Activated CD4-positive, alpha-beta T cell treated with anti-CD3 and anti-CD28 coated beads, Interleukin-2, amount 10 ng/mL, durations not matched to agents 7 days and 5 days (primary cell): ENCODE measurements around the gene PSMB11. TPM values are rescaled to one million over a fixed set of nuclear protein-coding genes. Genes with fewer than 3 reads are reported as not detected.
A peak's percentile ranks its signal among the peaks of the same experiment; 100 is the strongest.

Source experiments
- CTCF ChIA-PET: fragments of 350-600 bp; sonication (Branson Sonifier 250); formaldehyde crosslinking; loops from one replicate; lab custom pipeline; 2021; ENCODE audit warnings: antibody characterized with exemption; lab: Charles Lee
- POLR2A ChIA-PET: fragments of 350-600 bp; sonication (Branson Sonifier 250); formaldehyde crosslinking; loops from one replicate; lab custom pipeline; 2021; ENCODE audit warnings: antibody characterized with exemption; lab: Charles Lee
- DNase-seq: peaks from one replicate; pipeline ENCODE4 v3.0.0-alpha.2; 2020
- H3K27ac Mint-ChIP-seq: one replicate; pipeline ENCODE4 v1.8.0; 2021; ENCODE audit warnings: mild to moderate bottlenecking, moderate library complexity, mixed read lengths
- H3K27me3 Mint-ChIP-seq: one replicate; pipeline ENCODE4 v1.8.0; 2021; ENCODE audit warnings: mixed read lengths
- H3K36me3 Mint-ChIP-seq: one replicate; pipeline ENCODE4 v1.8.0; 2021; ENCODE audit warnings: low read depth, mixed read lengths
- H3K4me1 Mint-ChIP-seq: one replicate; pipeline ENCODE4 v1.8.0; 2021; ENCODE audit warnings: mixed read lengths
- H3K4me3 Mint-ChIP-seq: one replicate; pipeline ENCODE4 v1.8.0; 2021; ENCODE audit warnings: mild to moderate bottlenecking, moderate library complexity, mixed read lengths
- H3K9me3 Mint-ChIP-seq: one replicate; pipeline ENCODE4 v1.8.0; 2021; ENCODE audit warnings: mixed read lengths
- total RNA-seq, 2 experiments: library from RNA; stranded (reverse); gene quantifications; one replicate each; pipeline ENCODE4 v1.2.3, GENCODE V29; 2021

The PSMB11 gene
- total RNA-seq, 2 experiments from 2014 or later = 0.21 TPM; not detected in 1

DNA sequence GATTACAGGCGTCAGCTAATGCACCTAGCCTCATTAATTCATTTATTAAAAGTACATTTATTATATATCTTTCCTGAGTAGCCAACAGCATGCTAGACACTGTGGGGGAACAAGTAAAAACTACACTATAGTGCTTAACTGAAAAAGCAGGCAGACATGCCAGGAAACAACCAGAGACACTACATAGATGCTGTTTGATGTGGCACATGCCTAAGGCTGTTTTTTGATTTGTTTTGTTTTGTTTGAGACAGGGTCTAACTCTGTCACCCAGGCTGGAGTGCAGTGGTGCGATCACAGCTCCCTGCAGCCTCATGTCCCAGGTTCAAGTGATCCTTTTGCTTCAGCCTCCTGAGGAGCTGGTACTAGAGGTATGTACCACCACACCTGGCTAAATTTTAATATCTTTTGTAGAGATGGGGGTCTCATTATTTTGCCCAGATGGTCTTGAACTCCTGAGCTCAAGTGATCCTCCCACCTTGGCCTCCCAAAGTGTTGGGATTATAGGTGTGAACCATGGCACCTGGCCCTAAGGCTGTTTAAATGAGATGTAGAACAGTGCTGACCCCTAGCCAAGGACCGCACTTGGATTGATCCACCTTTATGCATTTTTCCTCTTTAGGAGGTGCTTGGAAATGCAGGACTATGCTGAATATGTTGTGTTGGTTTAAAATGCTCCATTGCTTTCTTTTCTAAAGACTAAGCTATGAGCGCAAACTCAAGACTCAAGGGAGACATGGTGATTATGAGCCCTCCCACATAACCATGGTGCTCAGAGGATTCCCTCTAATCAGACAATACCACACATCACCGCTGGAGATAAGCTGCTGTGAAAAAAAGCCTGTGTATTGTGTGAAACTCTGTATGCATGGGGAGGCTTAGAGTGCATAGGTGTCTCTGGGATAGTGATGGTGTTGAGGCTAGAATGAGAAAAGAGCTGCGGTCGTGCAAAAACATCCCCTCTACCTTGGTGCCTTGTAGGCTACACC, 21.6 kb upstream of the PSMB11 start:
- no peak for DNase-seq
- CTCF ChIA-PET = interaction anchor here (0.6 to 1.8 kb wide), 8 partner anchors 11 to 120 kb away, joined by 3 to 6 read pairs (median 4); partner anchors contain the start of genes PSMB11 and PSMB5
- Mint-ChIP-seq H3K4me3 (no peak overlapping the region), H3K36me3 (peaks cover 13% of the 10 kb centered on the region), H3K27me3 (no peaks in the 10 kb centered on the region), H3K9me3 (no peaks in the 10 kb centered on the region), H3K27ac (peak overlapping the region; percentile 87), H3K4me1 (peaks cover 52% of the 10 kb centered on the region)
- POLR2A ChIA-PET = interaction anchor here (1.1 kb wide), 1 partner anchor 14 kb away, joined by 5 read pairs; no protein-coding TSS in a partner anchor

DNA sequence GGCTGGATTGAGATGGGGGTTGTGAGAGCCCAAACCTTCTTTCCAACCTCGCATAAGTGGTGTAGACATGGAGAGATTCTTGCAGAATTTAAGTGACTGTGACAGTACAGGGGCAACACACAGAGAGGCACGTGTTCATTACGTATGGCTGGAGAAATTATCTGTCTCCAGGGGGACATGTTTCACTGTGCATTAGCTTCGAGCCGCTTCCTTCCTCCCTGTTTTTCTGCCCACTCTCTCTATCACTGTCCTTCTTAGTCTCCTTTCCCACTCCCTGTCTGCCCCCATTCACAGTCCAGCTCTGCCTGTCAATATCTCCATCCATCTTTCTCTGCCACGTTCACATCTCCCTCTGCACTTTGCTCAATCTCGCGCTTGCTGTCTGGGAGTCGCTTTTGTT, 20.6 kb upstream of the PSMB11 start:
- Mint-ChIP-seq H3K27me3 (no peaks in the 10 kb centered on the region), H3K4me1 (peaks cover 55% of the 10 kb centered on the region), H3K27ac (peak overlapping the region; percentile 87), H3K36me3 (peaks cover 21% of the 10 kb centered on the region), H3K9me3 (no peaks in the 10 kb centered on the region), H3K4me3 (peak overlapping the region; percentile 46)
- DNase-seq = no peak
- CTCF ChIA-PET = interaction anchor here (0.6 to 1.8 kb wide), 5 partner anchors 10 to 135 kb away, joined by 3 to 6 read pairs (median 3); no protein-coding TSS in a partner anchor
- POLR2A ChIA-PET = interaction anchor here (1.1 kb wide), 1 partner anchor 15 kb away, joined by 5 read pairs; no protein-coding TSS in a partner anchor

DNA sequence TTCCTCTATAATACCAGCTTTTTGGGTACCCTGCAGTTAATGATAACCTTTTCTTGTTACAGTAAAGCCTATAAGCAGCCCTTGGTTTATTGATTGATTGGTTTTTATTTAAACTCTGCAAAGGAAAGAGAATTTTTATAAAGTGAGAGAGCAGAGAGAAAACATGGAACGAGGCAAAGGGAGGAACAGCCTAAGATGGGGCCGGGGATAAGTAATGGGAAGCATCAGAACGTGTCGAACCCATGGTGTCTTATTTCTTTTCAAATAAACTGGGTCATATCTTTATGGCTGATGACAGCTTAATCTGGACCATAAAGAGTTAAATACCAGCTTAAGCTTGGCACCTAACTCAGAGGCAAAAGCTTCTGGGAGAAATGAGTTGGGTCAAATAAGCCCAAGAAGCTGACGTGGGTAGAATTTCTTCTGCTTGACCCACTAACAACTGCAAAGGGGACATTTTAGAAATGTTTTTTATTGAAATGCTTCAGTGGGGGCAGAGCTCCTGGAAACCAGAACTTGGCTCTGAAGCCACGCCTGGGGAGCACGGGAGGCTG, 20.0 kb upstream of the PSMB11 start:
- POLR2A ChIA-PET = no interaction called here
- peak overlapping the region; percentile 46 for H3K4me3 Mint-ChIP-seq
- CTCF ChIA-PET = interaction anchor here (0.8 to 1.9 kb wide), 4 partner anchors 10 to 136 kb away, joined by 3 to 6 read pairs (median 4); partner anchors contain the start of gene PSMB5

DNA sequence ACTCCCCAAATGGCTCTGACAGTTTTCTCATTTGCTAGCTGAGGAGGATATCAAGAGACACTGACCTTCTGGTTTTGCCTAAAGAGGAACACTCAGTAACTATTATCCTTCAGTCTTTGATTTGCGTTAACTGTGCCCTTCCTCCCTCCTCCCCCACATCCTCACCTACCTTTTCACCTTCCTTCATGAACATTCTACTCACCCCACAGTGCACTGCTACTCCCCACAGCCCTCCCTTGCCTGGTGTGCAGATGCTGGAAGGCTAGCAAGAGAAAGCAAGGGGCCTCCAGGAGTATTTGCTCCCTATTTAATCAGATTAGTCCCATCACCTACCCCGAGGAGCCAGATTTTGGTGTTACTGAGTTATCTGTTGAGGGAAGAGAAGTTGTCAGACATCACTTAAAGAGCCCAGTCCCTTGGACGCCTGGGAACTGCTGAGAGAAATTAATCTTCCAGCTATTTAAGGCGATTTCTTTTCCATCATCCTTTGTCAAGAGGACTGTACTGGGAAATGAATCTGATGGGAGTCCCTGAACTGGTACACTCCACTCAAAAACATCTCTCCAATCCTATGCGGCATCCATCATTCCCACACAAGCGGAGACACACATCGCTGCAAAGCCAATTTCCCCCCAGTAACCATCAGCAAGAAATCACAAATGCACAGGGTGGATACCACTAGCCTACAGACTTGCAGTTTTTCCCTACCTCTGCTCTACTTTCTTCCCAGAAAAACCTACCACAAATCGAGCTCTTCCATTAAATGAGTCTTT, 18.8 kb upstream of the PSMB11 start:
- POLR2A ChIA-PET = no interaction called here
- Mint-ChIP-seq H3K27me3 (no peaks in the 10 kb centered on the region), H3K4me1 (peaks cover 60% of the 10 kb centered on the region), H3K4me3 (no peak overlapping the region), H3K27ac (peak overlapping the region; percentile 6), H3K36me3 (peaks cover 26% of the 10 kb centered on the region), H3K9me3 (no peaks in the 10 kb centered on the region)
- CTCF ChIA-PET = interaction anchor here (0.5 to 2.2 kb wide), 11 partner anchors 10 to 221 kb away, joined by 3 to 7 read pairs (median 5); partner anchors contain the start of genes CDH24 and PSMB5
- DNase-seq = no peak

More for the DNA sequence above, 20.0 kb upstream of the PSMB11 start:
- Mint-ChIP-seq H3K36me3 (peaks cover 21% of the 10 kb centered on the region), H3K9me3 (no peaks in the 10 kb centered on the region), H3K4me1 (peaks cover 55% of the 10 kb centered on the region), H3K27me3 (no peaks in the 10 kb centered on the region), H3K27ac (peak overlapping the region; percentile 87)
- no peak for DNase-seq

DNA sequence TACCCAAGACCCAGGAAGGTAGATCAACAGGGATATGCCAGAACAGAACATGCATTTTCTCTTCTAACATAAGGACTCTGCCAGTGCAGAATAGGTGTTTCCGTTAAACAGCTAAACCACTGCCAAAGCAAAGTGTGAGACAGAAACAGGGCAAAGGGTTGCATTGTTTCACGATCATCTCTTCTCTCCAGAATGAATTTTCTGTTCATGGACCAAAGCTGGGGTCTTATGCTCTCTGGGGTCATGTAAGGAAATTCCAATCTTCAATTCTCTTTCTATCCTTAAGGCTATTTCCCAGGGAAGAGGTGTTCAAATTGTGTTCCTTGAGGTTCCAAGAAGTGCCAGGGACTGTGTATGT, 18.2 kb upstream of the PSMB11 start:
- Mint-ChIP-seq H3K36me3 (peaks cover 29% of the 10 kb centered on the region), H3K27me3 (no peaks in the 10 kb centered on the region), H3K9me3 (no peaks in the 10 kb centered on the region), H3K4me1 (peaks cover 63% of the 10 kb centered on the region), H3K27ac (peak overlapping the region; percentile 21), H3K4me3 (no peak overlapping the region)
- ChIA-PET CTCF (interaction anchor here (0.6 to 2.2 kb wide), 10 partner anchors 8 to 50 kb away, joined by 3 to 7 read pairs (median 4); partner anchors contain the start of gene CDH24), POLR2A (no interaction called here)
- DNase-seq = no peak

DNA sequence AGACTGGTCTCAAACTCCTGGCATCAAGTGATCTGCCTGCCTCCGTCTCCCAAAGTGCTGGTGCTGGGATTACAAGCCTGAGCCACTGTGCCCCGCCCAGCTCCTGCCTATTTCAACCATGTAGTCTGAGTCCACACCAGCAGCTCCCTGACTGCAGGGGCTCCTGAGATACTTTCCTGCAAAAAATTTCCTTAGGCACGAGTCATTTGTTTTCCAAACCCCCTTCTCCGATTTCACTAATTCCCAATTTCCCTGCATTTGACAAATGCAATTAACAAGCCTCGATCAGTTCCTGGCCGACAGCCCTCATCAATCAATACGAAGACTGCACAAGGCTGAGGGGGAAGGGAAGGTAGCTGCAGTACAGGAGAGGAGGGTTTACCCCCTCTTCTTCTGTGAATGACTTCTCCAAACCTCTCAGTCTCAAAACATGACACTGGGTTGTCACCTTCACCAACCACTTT, 17.4 kb upstream of the PSMB11 start:
- Mint-ChIP-seq H3K4me3 (no peak overlapping the region), H3K4me1 (peaks cover 71% of the 10 kb centered on the region)

DNA sequence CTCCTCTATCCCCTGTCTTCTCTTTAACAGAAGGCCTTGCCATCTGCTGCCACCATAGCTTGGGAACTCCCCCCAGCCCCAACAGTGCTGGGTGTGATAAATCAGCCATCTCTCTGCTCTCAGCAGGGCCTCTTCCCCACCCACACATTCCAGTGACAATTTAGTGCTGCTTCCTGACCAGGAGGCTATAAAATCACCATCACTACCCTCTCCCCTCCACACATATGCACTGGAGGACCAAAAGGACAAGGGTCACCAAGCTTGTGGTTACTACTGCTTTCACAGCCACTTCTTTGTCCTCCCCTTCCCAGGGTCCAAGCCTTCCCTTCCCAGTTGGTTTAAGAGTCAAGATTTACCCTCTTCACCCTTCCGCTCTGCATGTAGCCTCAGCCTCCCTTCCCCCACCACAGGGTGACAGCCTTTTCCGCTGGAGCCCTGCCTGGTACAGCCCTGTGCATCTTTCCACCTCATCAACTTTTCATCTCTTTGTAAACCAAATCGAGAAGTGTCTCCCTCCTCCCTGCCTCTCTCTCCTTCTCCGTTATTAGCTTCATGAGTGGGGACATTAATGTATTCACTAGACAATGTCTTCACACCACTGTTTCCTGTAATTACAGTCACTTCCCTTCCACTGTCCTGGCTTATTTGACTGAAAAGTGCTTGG, 16.7 kb upstream of the PSMB11 start:
- Mint-ChIP-seq H3K4me1 (peaks cover 68% of the 10 kb centered on the region), H3K27me3 (no peaks in the 10 kb centered on the region), H3K36me3 (peaks cover 36% of the 10 kb centered on the region), H3K9me3 (no peaks in the 10 kb centered on the region), H3K27ac (peak overlapping the region; percentile 48), H3K4me3 (no peak overlapping the region)
- ChIA-PET POLR2A (no interaction called here), CTCF (interaction anchor here (0.6 to 2.2 kb wide), 6 partner anchors 10 to 52 kb away, joined by 3 to 7 read pairs (median 4); partner anchors contain the start of gene CDH24)
- no peak for DNase-seq

More for the DNA sequence above, 17.4 kb upstream of the PSMB11 start:
- no peak overlapping the region for H3K27ac Mint-ChIP-seq
- ChIA-PET CTCF (interaction anchor here (1.2 to 2.2 kb wide), 8 partner anchors 11 to 51 kb away, joined by 3 to 7 read pairs (median 6); partner anchors contain the start of gene CDH24), POLR2A (no interaction called here)
- no peaks in the 10 kb centered on the region for H3K9me3 Mint-ChIP-seq
- DNase-seq = no peak
- no peaks in the 10 kb centered on the region for H3K27me3 Mint-ChIP-seq
- H3K36me3 Mint-ChIP-seq = peaks cover 36% of the 10 kb centered on the region

DNA sequence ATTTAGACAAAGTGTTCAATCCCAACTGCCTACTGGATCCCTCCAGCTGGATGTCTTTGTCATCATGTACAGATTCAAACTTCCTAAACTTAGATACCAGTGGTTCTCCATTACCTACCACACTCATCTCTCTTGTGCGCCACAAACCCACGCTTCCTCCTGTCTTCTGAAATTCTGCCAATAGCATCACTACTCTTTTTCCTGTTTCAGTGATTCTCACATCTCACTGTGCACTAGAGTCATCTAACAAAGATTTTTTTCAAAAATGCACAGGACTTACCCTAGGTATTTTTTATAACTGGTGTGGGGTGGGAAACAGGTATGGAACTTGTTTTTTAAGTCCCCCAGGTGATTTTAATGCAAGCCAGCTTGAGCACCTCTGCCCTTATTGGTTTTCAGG, 13.2 kb upstream of the PSMB11 start:
- POLR2A ChIA-PET = no interaction called here
- peaks cover 56% of the 10 kb centered on the region for H3K36me3 Mint-ChIP-seq
- H3K4me1 Mint-ChIP-seq = peaks cover 54% of the 10 kb centered on the region
- H3K27me3 Mint-ChIP-seq = no peaks in the 10 kb centered on the region
- DNase-seq = no peak
- CTCF ChIA-PET = interaction anchor here (0.8 to 4.8 kb wide), 6 partner anchors 12 to 42 kb away, joined by 3 to 18 read pairs (median 6); no protein-coding TSS in a partner anchor
- no peaks in the 10 kb centered on the region for H3K9me3 Mint-ChIP-seq
- H3K4me3 Mint-ChIP-seq = no peak overlapping the region
- H3K27ac Mint-ChIP-seq = peak overlapping the region; percentile 73

DNA sequence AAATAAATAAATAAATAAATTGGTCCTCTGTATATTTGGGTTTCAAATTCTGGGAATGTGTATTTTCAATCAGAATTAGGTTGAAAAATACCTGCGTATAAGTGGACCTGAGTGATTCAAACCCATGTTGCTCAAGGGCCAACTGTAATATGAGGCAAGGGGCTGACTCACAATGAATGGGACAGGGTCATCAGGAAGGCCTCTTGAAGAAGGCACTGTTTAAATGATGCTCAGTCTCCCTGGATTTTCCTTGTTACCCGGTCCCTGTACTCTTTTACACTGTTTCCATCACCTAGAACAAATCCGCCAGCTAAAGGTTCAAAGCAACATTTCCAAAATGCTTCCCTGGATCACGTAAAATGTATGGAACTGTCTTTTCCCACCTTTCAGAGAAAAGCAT, 11.1 kb upstream of the PSMB11 start:
- H3K4me3 Mint-ChIP-seq = no peak overlapping the region
- peaks cover 50% of the 10 kb centered on the region for H3K4me1 Mint-ChIP-seq
- peak overlapping the region; percentile 66 for H3K27ac Mint-ChIP-seq
- H3K9me3 Mint-ChIP-seq = no peaks in the 10 kb centered on the region
- H3K36me3 Mint-ChIP-seq = peaks cover 44% of the 10 kb centered on the region
- H3K27me3 Mint-ChIP-seq = no peaks in the 10 kb centered on the region
- no peak for DNase-seq
- ChIA-PET POLR2A (no interaction called here), CTCF (interaction anchor here (0.8 to 4.8 kb wide), 6 partner anchors 11 to 461 kb away, joined by 3 to 18 read pairs (median 4); partner anchors contain the start of gene ACIN1)

DNA sequence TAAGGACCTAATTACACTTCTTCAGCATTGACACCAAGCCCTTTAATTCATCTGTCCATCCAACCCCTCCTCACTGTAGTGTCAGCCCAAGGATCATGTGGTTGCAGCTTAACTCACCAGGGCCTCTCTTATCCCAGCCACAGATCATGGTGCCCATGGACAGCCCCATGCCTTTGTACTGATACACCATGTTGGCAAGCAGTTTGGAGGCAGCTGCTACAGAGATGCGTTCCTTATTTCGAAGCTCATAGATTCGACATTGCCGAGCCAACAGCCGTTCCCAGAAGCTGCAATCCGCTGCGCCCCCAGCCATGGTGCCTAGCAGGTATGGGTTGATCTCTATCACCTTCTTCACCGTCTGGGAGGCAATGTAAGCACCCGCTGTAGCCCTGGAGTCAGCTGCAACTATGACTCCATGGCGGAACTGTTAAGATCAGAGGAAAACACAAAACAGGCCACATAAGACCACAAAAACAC, 8.7 kb upstream of the PSMB11 start:
- CTCF ChIA-PET = interaction anchor here (0.6 to 2.5 kb wide), 8 partner anchors 11 to 118 kb away, joined by 3 to 20 read pairs (median 4); partner anchors contain the start of gene CDH24
- Mint-ChIP-seq H3K27ac (peak overlapping the region; percentile 98), H3K4me1 (peaks cover 45% of the 10 kb centered on the region), H3K27me3 (no peaks in the 10 kb centered on the region), H3K36me3 (peaks cover 35% of the 10 kb centered on the region), H3K4me3 (peak overlapping the region; percentile 93), H3K9me3 (no peaks in the 10 kb centered on the region)
- POLR2A ChIA-PET = no interaction called here
- no peak for DNase-seq

DNA sequence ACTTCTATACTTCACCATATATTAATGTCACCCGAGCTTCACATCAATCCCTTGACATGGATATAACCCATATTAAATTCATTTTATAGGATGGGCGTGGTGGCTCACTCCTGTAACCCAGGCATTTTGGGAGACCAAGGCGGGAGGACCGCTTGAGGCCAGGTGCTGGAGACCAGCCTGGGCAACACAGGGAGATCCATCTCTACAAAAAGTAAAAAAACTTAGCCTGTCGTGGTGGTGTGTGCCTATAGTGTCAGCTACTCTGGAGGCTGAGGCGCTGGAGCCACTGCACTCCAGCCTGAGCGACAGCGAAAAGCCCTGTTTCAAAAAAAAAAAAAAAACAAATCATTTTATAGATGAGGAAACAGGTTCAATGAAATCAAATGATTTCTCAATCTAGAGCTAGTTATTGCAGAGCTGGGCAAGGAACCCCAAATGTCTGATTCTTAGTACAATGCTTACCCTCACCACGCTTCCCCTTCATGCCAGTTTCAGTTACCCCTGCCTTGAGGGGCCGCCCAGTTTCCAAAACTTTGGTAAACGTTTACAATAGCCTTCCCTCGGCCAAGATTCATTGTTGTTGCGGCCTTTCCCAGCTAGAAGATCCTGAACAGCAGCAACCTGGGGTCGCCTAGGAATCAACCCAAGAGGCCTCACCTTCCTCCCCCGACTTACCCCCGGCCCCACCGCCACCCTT, 8.1 kb upstream of the PSMB11 start:
- H3K4me3 Mint-ChIP-seq = peak overlapping the region; percentile 93
- H3K36me3 Mint-ChIP-seq = peaks cover 31% of the 10 kb centered on the region
- no peaks in the 10 kb centered on the region for H3K27me3 Mint-ChIP-seq
- H3K27ac Mint-ChIP-seq = peak overlapping the region; percentile 98
- H3K9me3 Mint-ChIP-seq = no peaks in the 10 kb centered on the region
- DNase-seq = no peak
- CTCF ChIA-PET = interaction anchor here (0.6 to 2.5 kb wide), 13 partner anchors 11 to 1211 kb away, joined by 3 to 20 read pairs (median 4); partner anchors contain the start of gene CDH24
- POLR2A ChIA-PET = no interaction called here
- H3K4me1 Mint-ChIP-seq = peaks cover 40% of the 10 kb centered on the region
